Cardiac fibroblast (primary cell): ENCODE measurements around the gene CAPSL.

Experiments
- DNase-seq, 2 donors: peaks; one replicate each; pipeline versions ENCODE4 v3.0.0 to v3.0.0-alpha.2; 2010; ENCODE audit warnings: low read depth in 2 of 2
- H3K4me3 ChIP-seq, 2 donors: replicated peaks in 1 of 2; 1 replicate in 1 of 2; 2 replicates in 1 of 2; pipeline ENCODE4 v1.5.1; 2011; ENCODE audit warnings: low read depth in 2 of 2, low read length in 2 of 2, mild to moderate bottlenecking in 2 of 2, moderate library complexity in 1 of 2
- TF ChIP-seq, protein P1 (sequence below): IDR thresholded peaks from one replicate; pipeline ENCODE4 v1.5.1; 2011; ENCODE audit warnings: low read depth, mild to moderate bottlenecking, low read length, inconsistent platforms

CAPSL gene

DNA sequence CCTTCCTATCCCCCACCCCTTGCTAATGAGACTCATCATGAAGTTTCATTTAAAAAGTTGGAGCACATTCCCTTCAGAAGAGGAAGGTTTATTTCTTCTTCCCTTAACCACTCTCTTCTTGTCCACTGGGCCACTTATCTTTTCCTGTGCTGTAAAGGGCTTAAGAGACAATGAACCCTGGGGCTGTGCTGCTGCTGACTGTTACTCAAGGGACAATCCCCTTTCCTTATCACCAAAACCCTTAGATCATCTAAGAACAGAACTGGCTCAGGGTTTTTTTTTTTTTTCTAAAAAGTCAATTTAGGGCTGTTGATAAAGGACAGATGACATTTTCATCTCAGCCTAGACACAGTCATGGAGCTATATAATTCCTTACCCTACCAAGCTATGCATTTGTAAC lies 29.6 kb downstream of the CAPSL start:
- no peak overlapping the region for H3K4me3 ChIP-seq
- TF ChIP-seq, protein P1, sequence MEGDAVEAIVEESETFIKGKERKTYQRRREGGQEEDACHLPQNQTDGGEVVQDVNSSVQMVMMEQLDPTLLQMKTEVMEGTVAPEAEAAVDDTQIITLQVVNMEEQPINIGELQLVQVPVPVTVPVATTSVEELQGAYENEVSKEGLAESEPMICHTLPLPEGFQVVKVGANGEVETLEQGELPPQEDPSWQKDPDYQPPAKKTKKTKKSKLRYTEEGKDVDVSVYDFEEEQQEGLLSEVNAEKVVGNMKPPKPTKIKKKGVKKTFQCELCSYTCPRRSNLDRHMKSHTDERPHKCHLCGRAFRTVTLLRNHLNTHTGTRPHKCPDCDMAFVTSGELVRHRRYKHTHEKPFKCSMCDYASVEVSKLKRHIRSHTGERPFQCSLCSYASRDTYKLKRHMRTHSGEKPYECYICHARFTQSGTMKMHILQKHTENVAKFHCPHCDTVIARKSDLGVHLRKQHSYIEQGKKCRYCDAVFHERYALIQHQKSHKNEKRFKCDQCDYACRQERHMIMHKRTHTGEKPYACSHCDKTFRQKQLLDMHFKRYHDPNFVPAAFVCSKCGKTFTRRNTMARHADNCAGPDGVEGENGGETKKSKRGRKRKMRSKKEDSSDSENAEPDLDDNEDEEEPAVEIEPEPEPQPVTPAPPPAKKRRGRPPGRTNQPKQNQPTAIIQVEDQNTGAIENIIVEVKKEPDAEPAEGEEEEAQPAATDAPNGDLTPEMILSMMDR = no peak
- no peak for DNase-seq

DNA sequence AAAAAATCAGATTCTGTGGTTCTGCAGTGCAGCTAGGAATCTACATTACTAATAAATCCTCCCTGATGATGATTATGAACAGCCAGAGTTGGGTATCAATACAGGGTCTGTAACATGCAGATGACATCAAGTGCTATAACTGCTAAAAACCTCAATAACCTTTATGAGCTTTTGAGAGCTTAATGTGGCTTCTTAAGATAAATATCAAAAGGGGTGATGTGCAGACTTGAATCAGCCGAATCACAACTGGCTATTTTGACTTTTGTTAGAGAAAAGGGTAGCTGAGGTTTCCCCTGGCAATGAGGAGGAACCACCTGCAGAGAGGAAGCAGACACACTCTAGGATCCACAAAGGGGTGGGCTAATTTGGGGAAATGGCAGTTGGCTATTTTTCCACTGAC lies 30.2 kb downstream of the CAPSL start:
- no peak for DNase-seq
- TF ChIP-seq, protein P1 = no peak
- no peak overlapping the region for H3K4me3 ChIP-seq

DNA sequence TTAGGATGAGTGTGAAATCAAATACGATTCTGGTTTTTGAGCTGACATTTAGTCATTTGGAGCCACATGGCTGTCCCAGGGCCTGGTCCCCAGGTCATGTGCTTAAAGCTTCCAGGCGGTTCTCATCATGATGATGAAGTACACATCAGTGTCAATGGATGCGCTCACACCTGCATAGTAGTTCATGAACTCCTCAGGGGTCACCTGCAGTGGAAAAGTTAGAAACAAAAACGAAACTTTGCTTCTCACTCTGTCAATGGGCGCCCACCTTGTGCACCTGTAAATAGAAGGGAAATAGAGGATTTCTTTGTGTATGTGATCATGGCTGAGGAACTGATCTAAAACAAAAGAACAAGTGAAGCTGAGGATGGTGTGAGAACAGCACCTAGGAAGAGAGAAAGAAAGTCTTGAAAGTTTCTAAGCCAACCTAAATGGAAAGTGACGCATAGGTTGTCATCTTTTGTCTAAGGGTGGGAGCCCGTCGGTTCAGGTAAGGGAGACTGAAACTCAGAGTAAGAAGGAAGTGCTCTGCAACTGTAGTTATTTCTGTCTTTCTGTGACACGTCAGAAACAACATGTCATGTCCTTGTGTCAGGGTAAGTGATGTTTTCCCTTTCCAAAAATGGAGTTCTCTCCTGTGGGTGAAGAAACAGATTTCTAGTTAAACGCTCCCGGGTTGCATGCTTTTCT lies 33.8 kb downstream of the CAPSL start:
- H3K4me3 ChIP-seq = no peak overlapping the region
- no peak for DNase-seq
- TF ChIP-seq, protein P1 = no peak

DNA sequence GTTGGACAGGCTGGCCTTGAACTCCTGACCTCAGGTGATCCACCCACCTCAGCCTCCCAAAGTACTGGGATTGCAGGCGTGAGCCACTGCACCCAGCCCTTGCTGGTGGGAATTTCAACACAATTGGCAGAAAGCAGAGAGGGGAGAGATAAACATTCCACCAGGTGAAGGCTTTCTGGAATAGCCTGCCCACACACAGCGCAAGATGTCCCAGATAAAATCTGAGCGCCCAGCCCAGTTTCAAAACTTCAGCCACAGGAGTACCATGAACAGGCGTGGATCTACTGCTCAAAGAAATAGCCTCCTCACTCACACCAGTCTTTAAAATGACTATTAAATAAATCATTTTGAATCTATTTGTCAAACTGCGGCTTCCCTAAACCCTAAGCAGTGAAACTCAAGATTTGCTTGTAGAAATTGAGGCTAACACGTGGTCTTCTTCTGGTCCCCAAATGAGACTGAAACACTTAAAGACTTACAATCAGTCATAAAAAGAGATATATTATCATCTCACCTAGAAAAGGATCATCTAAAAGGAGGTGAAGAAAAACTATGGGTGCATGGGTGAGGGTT lies 34.7 kb downstream of the CAPSL start:
- TF ChIP-seq, protein P1 = no peak
- H3K4me3 ChIP-seq = no peak overlapping the region
- DNase-seq = no peak

DNA sequence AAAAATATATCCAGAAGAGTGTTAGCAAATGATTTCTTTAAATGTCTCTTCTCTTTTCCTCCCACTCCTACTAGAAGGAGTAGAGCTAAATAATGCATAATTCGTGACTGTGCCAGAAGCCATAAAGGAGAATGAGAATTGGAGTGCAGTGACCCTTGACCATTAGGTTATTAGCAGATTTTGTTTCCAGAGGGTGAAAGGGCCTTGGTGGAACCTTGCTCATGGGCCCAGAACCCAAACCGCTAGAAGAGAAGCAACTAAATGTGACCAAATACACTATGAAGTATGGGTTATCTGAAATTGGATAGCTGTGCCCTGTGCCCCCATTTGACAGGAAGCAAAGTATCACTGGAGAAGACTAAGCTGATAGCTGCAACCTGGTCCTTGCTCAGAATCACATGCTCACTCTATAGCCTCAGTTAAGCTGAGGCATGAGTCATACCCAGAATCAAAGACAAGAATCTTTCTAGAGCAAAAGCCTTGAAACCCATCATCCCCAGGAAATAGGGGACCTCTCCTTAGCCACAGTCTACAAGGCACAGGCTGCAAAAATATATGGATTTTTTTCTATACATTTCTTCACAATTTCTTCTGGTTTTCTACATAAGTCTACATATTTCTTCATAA lies 36.3 kb downstream of the CAPSL start:
- TF ChIP-seq, protein P1 = no peak
- DNase-seq = no peak
- no peak overlapping the region for H3K4me3 ChIP-seq

DNA sequence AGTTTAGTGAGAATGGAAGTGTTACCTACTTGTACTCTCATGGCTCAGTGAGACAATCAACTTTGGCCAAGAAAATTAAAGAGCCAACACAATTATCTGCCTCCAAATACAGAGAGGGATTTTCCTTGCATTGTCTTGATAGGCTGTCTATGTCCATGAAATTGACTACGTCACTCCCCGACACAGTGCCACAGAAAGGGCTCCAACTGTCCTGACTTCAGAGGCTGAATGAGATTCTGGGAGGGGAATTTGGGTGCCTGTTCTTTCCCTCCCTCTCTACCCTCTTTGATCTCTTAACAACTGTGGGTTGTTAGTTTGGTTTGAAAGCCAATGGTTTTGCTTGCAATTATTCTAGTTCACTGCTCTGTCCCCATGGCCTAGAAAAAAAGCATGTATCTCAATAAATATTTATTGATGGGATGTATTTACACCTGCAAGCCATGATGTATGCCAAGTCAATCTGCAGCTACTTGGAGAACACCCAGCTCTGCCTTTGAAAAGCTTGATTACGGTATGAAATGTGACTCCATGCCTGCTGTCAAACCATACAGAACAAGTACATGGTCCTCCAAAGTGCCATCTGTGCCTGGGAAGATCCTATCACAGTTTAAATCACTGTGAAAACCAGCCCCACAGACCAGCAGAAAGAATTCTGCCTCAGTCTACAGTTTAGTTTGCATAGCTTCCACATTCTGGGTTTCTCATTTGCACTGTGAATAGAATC lies 37.3 kb downstream of the CAPSL start:
- H3K4me3 ChIP-seq = no peak overlapping the region

More for the DNA sequence above, 37.3 kb downstream of the CAPSL start:
- TF ChIP-seq, protein P1 = no peak
- DNase-seq = no peak
